K562 (cell line): ENCODE data around the gene S100A2. TPM values are rescaled to one million over a fixed set of nuclear protein-coding genes. Genes with fewer than 3 reads are reported as not detected.

Experiments
- E2F8 ChIP-seq: fragments of 450-650 bp; IDR thresholded peaks from 2 replicates; pipeline ENCODE4 v1.7.1; 2018; ENCODE audit warnings: mild to moderate bottlenecking, low read depth; ENCODE audit not compliant: partially characterized antibody
- EGR1 ChIP-seq: fragments of 450-650 bp; conservative IDR thresholded peaks from 2 replicates; pipeline ENCODE4 v1.6.1; 2017; ENCODE audit warnings: mild to moderate bottlenecking
- HDAC8 ChIP-seq: fragments of 450-650 bp; IDR thresholded peaks from 2 replicates; pipeline ENCODE4 v1.6.1; 2016; ENCODE audit warnings: mild to moderate bottlenecking, missing genetic modification characterization, moderate library complexity, missing compliant biosample characterization
- SUPT5H ChIP-seq: fragments of 450-650 bp; IDR thresholded peaks from 2 replicates; pipeline ENCODE4 v1.6.1; 2016
- ZNF274 ChIP-seq: IDR thresholded peaks from 2 replicates; pipeline ENCODE4 v1.6.1; 2011; ENCODE audit warnings: low read depth, mild to moderate bottlenecking, low read length, moderate library complexity, borderline replicate concordance
- ZNF318 ChIP-seq, 2 experiments: fragments of 450-650 bp; IDR thresholded peaks; 2 replicates each; pipeline ENCODE4 v1.6.1; 2016; ENCODE audit warnings: mild to moderate bottlenecking in 2 of 2, borderline replicate concordance in 1 of 2, low read depth in 1 of 2, moderate library complexity in 1 of 2
- ZSCAN32 ChIP-seq: fragments of 450-650 bp; formaldehyde crosslinking; IDR thresholded peaks from 2 replicates; pipeline ENCODE4 v1.4.0; 2020; ENCODE audit warnings: mild to moderate bottlenecking, moderate library complexity
- polyA plus RNA-seq, 8 experiments: library from polyadenylated mRNA; depleted of rRNA in 4 of 8; stranded (reverse) in 5 of 8; unstranded in 3 of 8; fragments of >200 nt; fragmentation: Nextera tagmentation in 2 of 8; fragmentation: Illumina TruSeq in 1 of 8; extraction: Ambion mirVana in 2 of 8; extraction: Trizol in 1 of 8; gene quantifications; 2 replicates each; pipeline versions ENCODE4 v1.2.1 to v1.2.3, GENCODE V29; 2011 to 2014; ENCODE audit warnings: inconsistent platforms in 1 of 8, missing spikeins in 1 of 8
- total RNA-seq, 7 experiments: library from RNA; depleted of rRNA in 6 of 7; stranded (reverse); fragments of >200 nt in 6 of 7; fragmentation: Illumina TruSeq in 2 of 7; extraction: Trizol in 2 of 7; gene quantifications; 2 replicates each; pipeline versions ENCODE4 v1.2.1 to v1.2.3, GENCODE V29; 2011 to 2021; ENCODE audit warnings: low replicate concordance in 1 of 7
- TF ChIP-seq, protein P1 (sequence below): fragments of 450-650 bp; IDR thresholded peaks from 2 replicates; pipeline ENCODE4 v1.6.1; 2016; ENCODE audit warnings: antibody characterized with exemption
- TF ChIP-seq, protein P2 (sequence below): fragments of 250-450 bp; sonication (Bioruptor Pico); IDR thresholded peaks from 2 replicates; pipeline ENCODE4 v1.8.0; 2022; ENCODE audit warnings: inconsistent platforms
- TF ChIP-seq, protein P3 (sequence below): fragments of 150-350 bp; conservative IDR thresholded peaks from 2 replicates; pipeline ENCODE4 v1.6.1; 2014; ENCODE audit warnings: low read length

The S100A2 gene
- total and polyA plus RNA-seq, 9 of the 15 experiments (the other 6 are each of a cell fraction or from before 2014, with no cell fraction given): 0.28 to 0.65 (median 0.44) TPM; not detected in 4

DNA sequence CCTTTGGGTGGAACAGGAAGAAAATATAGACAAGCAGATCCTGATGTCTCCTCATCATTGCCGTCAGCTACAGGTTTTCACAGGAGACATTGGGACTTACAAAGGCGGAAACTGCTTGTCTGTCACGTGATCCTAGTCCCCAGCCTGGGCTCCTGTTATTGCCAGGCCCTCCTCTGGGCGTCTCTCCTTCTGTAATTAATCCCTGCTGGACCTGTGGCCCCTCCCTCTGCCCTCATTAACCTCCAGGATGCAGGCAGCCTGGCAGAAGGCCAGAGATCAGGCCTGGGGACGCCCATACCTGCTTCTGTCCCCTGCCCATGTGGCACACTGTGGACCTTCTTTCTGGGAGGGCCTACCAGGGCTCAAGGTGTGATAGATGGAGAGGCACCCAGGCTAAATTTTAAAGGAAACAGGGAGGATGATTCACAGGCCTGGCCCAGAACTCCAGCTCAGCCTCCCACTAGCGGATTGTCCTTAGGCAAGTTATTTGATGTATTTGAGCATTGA, 27.3 kb downstream of the S100A2 start (continued):
- no peak for TF ChIP-seq HDAC8 (tag)
- TF ChIP-seq, protein P1, sequence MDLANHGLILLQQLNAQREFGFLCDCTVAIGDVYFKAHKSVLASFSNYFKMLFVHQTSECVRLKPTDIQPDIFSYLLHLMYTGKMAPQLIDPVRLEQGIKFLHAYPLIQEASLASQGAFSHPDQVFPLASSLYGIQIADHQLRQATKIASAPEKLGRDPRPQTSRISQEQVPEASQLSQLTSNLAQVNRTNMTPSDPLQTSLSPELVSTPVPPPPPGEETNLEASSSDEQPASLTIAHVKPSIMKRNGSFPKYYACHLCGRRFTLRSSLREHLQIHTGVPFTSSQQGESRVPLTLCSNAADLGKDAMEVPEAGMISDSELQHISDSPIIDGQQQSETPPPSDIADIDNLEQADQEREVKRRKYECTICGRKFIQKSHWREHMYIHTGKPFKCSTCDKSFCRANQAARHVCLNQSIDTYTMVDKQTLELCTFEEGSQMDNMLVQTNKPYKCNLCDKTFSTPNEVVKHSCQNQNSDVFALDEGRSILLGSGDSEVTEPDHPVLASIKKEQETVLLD: no peak
- TF ChIP-seq ZNF274: no peak
- no peak for TF ChIP-seq EGR1
- TF ChIP-seq, protein P2, sequence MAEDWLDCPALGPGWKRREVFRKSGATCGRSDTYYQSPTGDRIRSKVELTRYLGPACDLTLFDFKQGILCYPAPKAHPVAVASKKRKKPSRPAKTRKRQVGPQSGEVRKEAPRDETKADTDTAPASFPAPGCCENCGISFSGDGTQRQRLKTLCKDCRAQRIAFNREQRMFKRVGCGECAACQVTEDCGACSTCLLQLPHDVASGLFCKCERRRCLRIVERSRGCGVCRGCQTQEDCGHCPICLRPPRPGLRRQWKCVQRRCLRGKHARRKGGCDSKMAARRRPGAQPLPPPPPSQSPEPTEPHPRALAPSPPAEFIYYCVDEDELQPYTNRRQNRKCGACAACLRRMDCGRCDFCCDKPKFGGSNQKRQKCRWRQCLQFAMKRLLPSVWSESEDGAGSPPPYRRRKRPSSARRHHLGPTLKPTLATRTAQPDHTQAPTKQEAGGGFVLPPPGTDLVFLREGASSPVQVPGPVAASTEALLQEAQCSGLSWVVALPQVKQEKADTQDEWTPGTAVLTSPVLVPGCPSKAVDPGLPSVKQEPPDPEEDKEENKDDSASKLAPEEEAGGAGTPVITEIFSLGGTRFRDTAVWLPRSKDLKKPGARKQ (CRISPR knock-in tag): no peak
- no peak for TF ChIP-seq SUPT5H
- TF ChIP-seq, protein P3, sequence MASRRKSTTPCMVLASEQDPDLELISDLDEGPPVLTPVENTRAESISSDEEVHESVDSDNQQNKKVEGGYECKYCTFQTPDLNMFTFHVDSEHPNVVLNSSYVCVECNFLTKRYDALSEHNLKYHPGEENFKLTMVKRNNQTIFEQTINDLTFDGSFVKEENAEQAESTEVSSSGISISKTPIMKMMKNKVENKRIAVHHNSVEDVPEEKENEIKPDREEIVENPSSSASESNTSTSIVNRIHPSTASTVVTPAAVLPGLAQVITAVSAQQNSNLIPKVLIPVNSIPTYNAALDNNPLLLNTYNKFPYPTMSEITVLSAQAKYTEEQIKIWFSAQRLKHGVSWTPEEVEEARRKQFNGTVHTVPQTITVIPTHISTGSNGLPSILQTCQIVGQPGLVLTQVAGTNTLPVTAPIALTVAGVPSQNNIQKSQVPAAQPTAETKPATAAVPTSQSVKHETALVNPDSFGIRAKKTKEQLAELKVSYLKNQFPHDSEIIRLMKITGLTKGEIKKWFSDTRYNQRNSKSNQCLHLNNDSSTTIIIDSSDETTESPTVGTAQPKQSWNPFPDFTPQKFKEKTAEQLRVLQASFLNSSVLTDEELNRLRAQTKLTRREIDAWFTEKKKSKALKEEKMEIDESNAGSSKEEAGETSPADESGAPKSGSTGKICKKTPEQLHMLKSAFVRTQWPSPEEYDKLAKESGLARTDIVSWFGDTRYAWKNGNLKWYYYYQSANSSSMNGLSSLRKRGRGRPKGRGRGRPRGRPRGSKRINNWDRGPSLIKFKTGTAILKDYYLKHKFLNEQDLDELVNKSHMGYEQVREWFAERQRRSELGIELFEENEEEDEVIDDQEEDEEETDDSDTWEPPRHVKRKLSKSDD: no peak
- TF ChIP-seq ZSCAN32 (CRISPR knock-in tag): no peak
- no peak for TF ChIP-seq ZNF318 (IDR thresholded peaks at IDR 0.05; ENCODE audit: borderline replicate concordance in 1 of 2, low read depth in 1 of 2)
- TF ChIP-seq E2F8: no peak
